OCI-LY7 (cell line): ENCODE data around the gene ADGRD1. TPM values are rescaled to one million over a fixed set of nuclear protein-coding genes. Genes with fewer than 3 reads are reported as not detected.

Experiments used
- BruUV-seq: library from RNA; stranded (reverse); fragments of 400-500 nt; replicated peaks from 2 replicates; lab custom pipeline; 2021; lab: Mats Ljungman, UMichigan
- CTCF ChIA-PET: fragments of 300-600 bp; sonication (Branson Sonifier 250); formaldehyde crosslinking; loops from one replicate; lab custom pipeline; 2022; ENCODE audit warnings: antibody characterized with exemption; ENCODE audit not compliant: unreplicated experiment; lab: Charles Lee
- POLR2A ChIA-PET: fragments of 300-600 bp; sonication (Branson Sonifier 250); formaldehyde crosslinking; loops from one replicate; lab custom pipeline; 2022; ENCODE audit warnings: antibody characterized with exemption; lab: Charles Lee
- DNase-seq: peaks from one replicate; pipeline ENCODE4 v3.0.0-alpha.2; 2015; ENCODE audit warnings: low spot score
- H2AFZ ChIP-seq: fragments of 200-600 bp; sonication (generic), shearing (Covaris generic); 2 replicates; pipeline ENCODE4 v1.6.1; 2014; ENCODE audit warnings: mild to moderate bottlenecking, antibody characterized with exemption, low read length, moderate library complexity
- H3K27ac ChIP-seq: fragments of 200-600 bp; sonication (generic); 2 replicates; pipeline ENCODE4 v1.5.1; 2014; ENCODE audit warnings: mixed run types, low read depth, mild to moderate bottlenecking, moderate library complexity, low read length, inconsistent platforms; ENCODE audit not compliant: poor library complexity, severe bottlenecking
- H3K36me3 ChIP-seq: fragments of 200-600 bp; sonication (generic); 2 replicates; pipeline ENCODE4 v1.6.1; 2014; ENCODE audit warnings: mild to moderate bottlenecking, antibody characterized with exemption, low read length, moderate library complexity, mixed read lengths; ENCODE audit not compliant: insufficient read depth
- H3K4me1 ChIP-seq: fragments of 200-600 bp; sonication (generic); 2 replicates; pipeline ENCODE4 v1.5.1; 2014; ENCODE audit warnings: mild to moderate bottlenecking, low read length; ENCODE audit not compliant: insufficient read depth, poor library complexity, severe bottlenecking
- H3K4me2 ChIP-seq: fragments of 200-600 bp; sonication (generic); 2 replicates; pipeline ENCODE4 v1.6.1; 2014; ENCODE audit warnings: mild to moderate bottlenecking, low read length
- H3K4me3 ChIP-seq: fragments of 200-600 bp; sonication (generic); 2 replicates; pipeline ENCODE4 v1.5.1; 2014; ENCODE audit warnings: mild to moderate bottlenecking, low read depth, low read length; ENCODE audit not compliant: poor library complexity, severe bottlenecking
- H3K79me2 ChIP-seq: fragments of 200-600 bp; sonication (generic); 2 replicates; pipeline ENCODE4 v1.6.1; 2016; ENCODE audit warnings: low read depth, mild to moderate bottlenecking, low read length, moderate library complexity, mixed read lengths; ENCODE audit not compliant: insufficient read depth
- H3K9me2 ChIP-seq: fragments of 200-600 bp; sonication (generic); 2 replicates; pipeline ENCODE4 v1.6.1; 2016; ENCODE audit warnings: mild to moderate bottlenecking, low read length, mixed read lengths; ENCODE audit not compliant: insufficient read depth
- H3K9me3 ChIP-seq: fragments of 200-600 bp; sonication (generic); 2 replicates; pipeline ENCODE4 v1.6.1; 2014; ENCODE audit warnings: mild to moderate bottlenecking, mixed run types, low read length, mixed read lengths
- H4K20me1 ChIP-seq: fragments of 200-600 bp; sonication (generic); 2 replicates; pipeline ENCODE4 v1.6.1; 2014; ENCODE audit warnings: mild to moderate bottlenecking, antibody characterized with exemption, low read length, moderate library complexity, mixed read lengths; ENCODE audit not compliant: insufficient read depth
- EZH2phosphoT487 ChIP-seq: fragments of 200-600 bp; sonication (generic); IDR thresholded peaks from 2 replicates; pipeline ENCODE4 v1.6.1; 2018; ENCODE audit warnings: low read depth, borderline replicate concordance, mild to moderate bottlenecking, mixed run types, antibody characterized with exemption, low read length, moderate library complexity, mixed read lengths
- intact Hi-C: fragments of 100-400 bp; cut with micrococcal nuclease; formaldehyde crosslinking; loops from one replicate; pipeline ENCODE4 v1.10.0; 2022; ENCODE audit not compliant: unreplicated experiment
- total RNA-seq, 2 experiments: library from RNA; depleted of rRNA in 1 of 2; stranded (reverse); fragments of >200 nt in 1 of 2; shearing (Covaris generic) in 1 of 2; gene quantifications; 2 replicates each; pipeline ENCODE4 v1.2.3, GENCODE V29; 2014 to 2022
- TF ChIP-seq, protein P1 (sequence below): fragments of 200-600 bp; sonication (generic); conservative IDR thresholded peaks from 2 replicates; pipeline ENCODE4 v1.5.1; 2014; ENCODE audit warnings: mild to moderate bottlenecking, antibody characterized with exemption, low read length, moderate library complexity, mixed read lengths

Gene ADGRD1
- total RNA-seq, 2 experiments from 2014 or later: 1.0 to 1.7 TPM

DNA sequence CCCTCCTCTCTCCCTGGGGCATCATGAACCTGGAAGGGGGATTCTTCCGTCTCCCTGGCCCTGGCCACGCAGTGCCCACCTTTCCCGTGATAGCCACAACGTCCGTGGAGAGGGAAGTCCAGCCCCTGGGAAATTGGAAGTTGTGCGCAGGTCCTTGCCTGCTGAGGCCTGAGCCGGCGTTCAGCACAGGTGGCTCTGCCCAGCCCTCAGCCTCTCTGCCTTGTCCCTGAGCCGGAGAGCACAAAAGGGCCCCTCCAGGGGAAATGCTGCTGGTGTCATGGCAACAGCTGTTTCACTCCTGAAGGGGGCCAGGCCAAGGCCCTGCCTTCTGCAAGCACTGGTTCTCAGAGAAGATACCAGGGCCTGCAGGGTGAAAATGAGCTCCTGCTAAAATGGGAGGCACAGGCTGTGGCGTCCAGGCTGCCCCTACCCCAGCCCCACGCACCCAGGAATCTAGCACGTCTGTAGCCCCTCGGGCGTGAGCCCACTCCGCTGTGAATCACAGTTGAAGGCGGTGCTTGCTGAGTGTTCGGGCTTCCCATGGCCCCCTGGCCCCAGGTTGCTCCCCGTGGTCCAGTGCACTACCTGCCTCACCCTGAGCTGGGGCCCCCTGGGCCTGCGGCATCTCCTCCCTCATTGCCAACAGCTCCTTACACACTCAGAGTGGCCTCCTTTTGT is 149.4 kb downstream of the ADGRD1 start:
- Histone ChIP-seq H3K9me2 (no peaks in the 10 kb centered on the region), H4K20me1 (no peaks in the 10 kb centered on the region), H2AFZ (no peak overlapping the region), H3K36me3 (no peaks in the 10 kb centered on the region), H3K4me3 (no peak overlapping the region), H3K79me2 (no peaks in the 10 kb centered on the region), H3K4me1 (peaks cover 10% of the 10 kb centered on the region), H3K27ac (no peak overlapping the region), H3K9me3 (no peaks in the 10 kb centered on the region), H3K4me2 (no peak overlapping the region)
- intact Hi-C loops: loop anchor here (10.0 kb wide), 1 partner anchor 188 kb away; no protein-coding TSS in a partner anchor
- no TSS peak for BruUV-seq
- ChIA-PET CTCF (interaction anchor here (0.9 to 1.7 kb wide), 2 partner anchors 68 to 187 kb away, joined by 4 read pairs; no protein-coding TSS in a partner anchor), POLR2A (no interaction called here)
- DNase-seq: no peak
- TF ChIP-seq, protein P1, sequence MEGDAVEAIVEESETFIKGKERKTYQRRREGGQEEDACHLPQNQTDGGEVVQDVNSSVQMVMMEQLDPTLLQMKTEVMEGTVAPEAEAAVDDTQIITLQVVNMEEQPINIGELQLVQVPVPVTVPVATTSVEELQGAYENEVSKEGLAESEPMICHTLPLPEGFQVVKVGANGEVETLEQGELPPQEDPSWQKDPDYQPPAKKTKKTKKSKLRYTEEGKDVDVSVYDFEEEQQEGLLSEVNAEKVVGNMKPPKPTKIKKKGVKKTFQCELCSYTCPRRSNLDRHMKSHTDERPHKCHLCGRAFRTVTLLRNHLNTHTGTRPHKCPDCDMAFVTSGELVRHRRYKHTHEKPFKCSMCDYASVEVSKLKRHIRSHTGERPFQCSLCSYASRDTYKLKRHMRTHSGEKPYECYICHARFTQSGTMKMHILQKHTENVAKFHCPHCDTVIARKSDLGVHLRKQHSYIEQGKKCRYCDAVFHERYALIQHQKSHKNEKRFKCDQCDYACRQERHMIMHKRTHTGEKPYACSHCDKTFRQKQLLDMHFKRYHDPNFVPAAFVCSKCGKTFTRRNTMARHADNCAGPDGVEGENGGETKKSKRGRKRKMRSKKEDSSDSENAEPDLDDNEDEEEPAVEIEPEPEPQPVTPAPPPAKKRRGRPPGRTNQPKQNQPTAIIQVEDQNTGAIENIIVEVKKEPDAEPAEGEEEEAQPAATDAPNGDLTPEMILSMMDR: no peak
- TF ChIP-seq EZH2phosphoT487: no peak

DNA sequence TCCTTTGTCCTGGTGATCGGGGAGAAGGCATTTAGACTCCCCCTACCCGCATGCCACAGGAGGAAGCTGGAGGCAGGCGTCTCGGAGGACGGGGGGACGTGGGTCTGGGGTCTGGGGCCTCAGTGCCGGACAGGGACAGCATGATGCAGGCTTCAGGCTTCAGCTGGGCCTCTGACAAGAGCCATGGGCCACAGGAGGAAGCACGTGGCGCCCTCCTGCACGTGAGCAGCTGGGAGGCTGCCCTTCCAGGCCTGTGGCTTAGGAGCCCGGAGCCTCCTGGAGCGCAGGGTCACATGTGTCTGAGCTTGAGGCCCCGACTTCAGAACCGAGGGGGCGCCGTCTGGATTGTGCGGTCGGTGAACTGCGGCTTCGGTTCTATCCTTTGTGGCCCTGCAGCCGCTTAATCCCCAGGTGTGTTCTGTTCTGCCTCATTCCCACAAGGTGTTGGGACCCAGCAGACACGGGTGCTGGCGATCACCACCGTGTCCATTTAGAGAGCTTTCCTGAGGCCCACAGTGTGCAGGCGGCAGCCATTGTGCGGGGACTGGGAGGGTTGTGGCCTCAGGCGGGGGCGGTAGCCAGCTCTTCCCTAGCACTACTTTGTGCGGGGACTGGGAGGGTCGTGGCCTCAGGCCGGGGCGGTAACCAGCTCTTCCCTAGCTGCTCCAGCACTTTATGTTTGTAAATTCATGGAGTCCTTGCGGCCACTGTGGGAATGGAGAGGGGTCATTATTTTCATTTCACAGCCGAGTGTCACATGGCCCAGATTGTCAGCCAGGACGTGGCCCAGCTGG is 150.2 kb downstream of the ADGRD1 start:
- CTCF ChIA-PET: interaction anchor here (0.6 to 1.7 kb wide), 3 partner anchors 69 to 616 kb away, joined by 3 to 4 read pairs (median 4); no protein-coding TSS in a partner anchor

More for the DNA sequence above, 150.2 kb downstream of the ADGRD1 start:
- DNase-seq: no peak
- no TSS peak for BruUV-seq
- TF ChIP-seq, protein P1: no peak
- no peak for TF ChIP-seq EZH2phosphoT487
- Histone ChIP-seq H3K36me3 (no peaks in the 10 kb centered on the region), H2AFZ (no peak overlapping the region), H3K9me3 (no peaks in the 10 kb centered on the region), H3K4me3 (no peak overlapping the region), H3K4me2 (no peak overlapping the region), H3K79me2 (no peaks in the 10 kb centered on the region), H3K9me2 (no peaks in the 10 kb centered on the region), H3K27ac (no peak overlapping the region), H4K20me1 (no peaks in the 10 kb centered on the region), H3K4me1 (peaks cover 10% of the 10 kb centered on the region)
- intact Hi-C loops: loop anchor here (2.0 to 10.0 kb wide), 2 partner anchors 29 to 189 kb away; no protein-coding TSS in a partner anchor
- POLR2A ChIA-PET: no interaction called here
